PFSK-1 (cell line): ENCODE measurements around the gene FSTL4.

Experiments
- FOXP2 ChIP-seq: optimal IDR thresholded peaks from 2 replicates; pipeline ENCODE3; 2011; ENCODE audit warnings: borderline replicate concordance, control low read depth, inconsistent platforms; ENCODE audit not compliant: insufficient read depth; ENCODE audit errors: extremely low read length, extremely low read depth
- POLR2AphosphoS5 ChIP-seq: IDR thresholded peaks from 2 replicates; pipeline ENCODE4 v1.6.1; 2012; ENCODE audit warnings: low read depth, mild to moderate bottlenecking, control low read depth, low read length, moderate library complexity

DNA sequence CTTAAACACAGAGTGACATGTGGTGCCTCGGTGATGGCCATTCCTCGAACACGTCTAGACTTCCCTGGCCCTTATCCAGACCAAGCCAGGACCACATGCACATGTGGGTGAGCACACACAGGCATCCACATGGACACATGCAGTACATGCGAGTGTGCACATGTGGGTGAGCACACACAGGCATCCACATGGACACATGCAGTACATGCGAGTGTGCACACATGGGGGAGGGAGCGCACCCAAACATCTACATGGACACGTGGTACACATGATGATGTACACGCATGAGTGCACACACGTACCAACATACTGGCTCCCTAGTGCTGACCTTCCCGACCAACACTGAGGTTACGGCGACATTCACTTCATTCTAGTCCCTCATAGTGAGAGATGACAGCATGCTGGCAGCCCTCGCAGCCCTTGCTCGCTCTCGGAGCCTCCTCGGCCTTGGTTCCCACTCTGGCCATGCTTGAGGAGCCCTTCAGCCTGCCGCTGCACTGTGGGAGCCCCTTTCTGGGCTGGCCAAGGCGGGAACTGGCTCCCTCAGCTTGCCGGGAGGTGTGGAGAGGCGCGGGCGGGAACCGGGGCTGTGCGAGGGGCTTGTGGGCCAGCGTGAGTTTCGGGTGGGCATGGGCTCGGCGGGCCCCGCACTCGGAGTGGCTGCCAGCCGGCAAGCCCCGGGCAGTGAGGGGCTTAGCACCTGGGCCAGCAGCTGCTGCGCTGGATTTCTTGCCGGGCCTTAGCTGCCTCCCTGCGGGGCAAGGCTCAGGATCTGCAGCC lies 373.7 kb downstream of the FSTL4 start:
- TF ChIP-seq POLR2AphosphoS5, result no peak
- TF ChIP-seq FOXP2, result no peak
